ENCODE data around the gene JMJD1C. TPM values are rescaled to one million over a fixed set of nuclear protein-coding genes. Genes with fewer than 3 reads are reported as not detected.

Gene JMJD1C
- total and polyA plus RNA-seq, 8 donors, result 25.6 to 56.9 (median 36.7) TPM

GRCh38 chr10:63462442-63462841 lies 3.3 kb downstream of the JMJD1C start:
- intact Hi-C loops (cut with DNase I), result no loop called here

GRCh38 chr10:63458177-63458576 lies 7.6 kb downstream of the JMJD1C start:
- no peaks in the 10 kb centered on the region for H3K36me3 ChIP-seq
- 96 to 97% methylated on average over 2 of the region's 2 CpGs for WGBS, 2 donors
- no peak for DNase-seq

More at GRCh38 chr10:63462442-63462841, 3.3 kb downstream of the JMJD1C start:
- FAIRE-seq (no peak), DNase-seq (no peak), ATAC-seq (no peak)
- WGBS, 2 donors, result 82 to 88% methylated on average over 1 of the region's 1 CpG
- no peak overlapping the region for H3K4me3 ChIP-seq
- H3K27ac ChIP-seq, result no peak overlapping the region
- no peaks in the 10 kb centered on the region for H3K9me3 ChIP-seq
- no peaks in the 10 kb centered on the region for H3K27me3 ChIP-seq
- no peaks in the 10 kb centered on the region for H3K36me3 ChIP-seq
- TF ChIP-seq CTCF (IDR thresholded peaks at IDR 0.05), result no peak
- H3K4me1 ChIP-seq, result peaks cover 0 to 9% (median 5%) of the 10 kb centered on the region in 3 donors

GRCh38 chr10:63457594-63457993 lies 8.2 kb downstream of the JMJD1C start:
- TF ChIP-seq CTCF (IDR thresholded peaks at IDR 0.05), result no peak
- DNase-seq, result no peak

More at GRCh38 chr10:63458177-63458576, 7.6 kb downstream of the JMJD1C start:
- no peaks in the 10 kb centered on the region for H3K9me3 ChIP-seq
- no peak overlapping the region for H3K27ac ChIP-seq
- no peak for TF ChIP-seq CTCF (IDR thresholded peaks at IDR 0.05)
- no peaks in the 10 kb centered on the region for H3K4me1 ChIP-seq
- H3K27me3 ChIP-seq, result no peaks in the 10 kb centered on the region
- no peak for ATAC-seq
- H3K4me3 ChIP-seq, result no peak overlapping the region
- intact Hi-C loops (cut with DNase I), result no loop called here
- no peak for FAIRE-seq

GRCh38 chr10:63456437-63457210 lies 9.2 kb downstream of the JMJD1C start:
- WGBS, 2 donors, result 78 to 84% methylated on average over 2 of the region's 2 CpGs
- intact Hi-C loops (cut with DNase I), result no loop called here
- H3K36me3 ChIP-seq, result no peaks in the 10 kb centered on the region
- H3K9me3 ChIP-seq, result no peaks in the 10 kb centered on the region
- H3K4me1 ChIP-seq, result no peaks in the 10 kb centered on the region
- DNase-seq (no peak), ATAC-seq (no peak), FAIRE-seq (peak; percentile 47)
- no peak overlapping the region for H3K27ac ChIP-seq
- TF ChIP-seq CTCF (IDR thresholded peaks at IDR 0.05), result no peak
- H3K4me3 ChIP-seq, result no peak overlapping the region
- H3K27me3 ChIP-seq, result no peaks in the 10 kb centered on the region

More at GRCh38 chr10:63457594-63457993, 8.2 kb downstream of the JMJD1C start:
- WGBS, 2 donors, result 90 to 97% methylated on average over 2 of the region's 2 CpGs
- Histone ChIP-seq H3K36me3 (no peaks in the 10 kb centered on the region), H3K27me3 (no peaks in the 10 kb centered on the region), H3K4me1 (no peaks in the 10 kb centered on the region), H3K27ac (no peak overlapping the region), H3K4me3 (no peak overlapping the region), H3K9me3 (no peaks in the 10 kb centered on the region)
- no peak for FAIRE-seq
- no peak for ATAC-seq
- intact Hi-C loops (cut with DNase I), result no loop called here

- no peak for TF ChIP-seq CTCF (IDR thresholded peaks at IDR 0.05)
- FAIRE-seq (peak; percentile 20), ATAC-seq (no peak), DNase-seq (no peak)
- intact Hi-C loops (cut with DNase I), result no loop called here
- no peaks in the 10 kb centered on the region for H3K9me3 ChIP-seq
- H3K27ac ChIP-seq, result no peak overlapping the region
- H3K27me3 ChIP-seq, result no peaks in the 10 kb centered on the region
- no peaks in the 10 kb centered on the region for H3K4me1 ChIP-seq
- no peak overlapping the region for H3K4me3 ChIP-seq
- H3K36me3 ChIP-seq, result no peaks in the 10 kb centered on the region
These were observed 10.3 kb downstream of the JMJD1C start for GRCh38 chr10:63455507-63455906.

Data from pancreas (tissue), 10 donors.